ENCODE measurements around the gene NHERF2.

The NHERF2 gene

GRCh38 chr16:2063861-2064260, 37.2 kb downstream of the NHERF2 start:
- DNase-seq = no peak

- DNase-seq = no peak
Observed at GRCh38 chr16:2064368-2064945, 37.8 kb downstream of the NHERF2 start.

- no peak for DNase-seq
Observed at GRCh38 chr16:2066139-2066538, 39.4 kb downstream of the NHERF2 start.

DNA sequence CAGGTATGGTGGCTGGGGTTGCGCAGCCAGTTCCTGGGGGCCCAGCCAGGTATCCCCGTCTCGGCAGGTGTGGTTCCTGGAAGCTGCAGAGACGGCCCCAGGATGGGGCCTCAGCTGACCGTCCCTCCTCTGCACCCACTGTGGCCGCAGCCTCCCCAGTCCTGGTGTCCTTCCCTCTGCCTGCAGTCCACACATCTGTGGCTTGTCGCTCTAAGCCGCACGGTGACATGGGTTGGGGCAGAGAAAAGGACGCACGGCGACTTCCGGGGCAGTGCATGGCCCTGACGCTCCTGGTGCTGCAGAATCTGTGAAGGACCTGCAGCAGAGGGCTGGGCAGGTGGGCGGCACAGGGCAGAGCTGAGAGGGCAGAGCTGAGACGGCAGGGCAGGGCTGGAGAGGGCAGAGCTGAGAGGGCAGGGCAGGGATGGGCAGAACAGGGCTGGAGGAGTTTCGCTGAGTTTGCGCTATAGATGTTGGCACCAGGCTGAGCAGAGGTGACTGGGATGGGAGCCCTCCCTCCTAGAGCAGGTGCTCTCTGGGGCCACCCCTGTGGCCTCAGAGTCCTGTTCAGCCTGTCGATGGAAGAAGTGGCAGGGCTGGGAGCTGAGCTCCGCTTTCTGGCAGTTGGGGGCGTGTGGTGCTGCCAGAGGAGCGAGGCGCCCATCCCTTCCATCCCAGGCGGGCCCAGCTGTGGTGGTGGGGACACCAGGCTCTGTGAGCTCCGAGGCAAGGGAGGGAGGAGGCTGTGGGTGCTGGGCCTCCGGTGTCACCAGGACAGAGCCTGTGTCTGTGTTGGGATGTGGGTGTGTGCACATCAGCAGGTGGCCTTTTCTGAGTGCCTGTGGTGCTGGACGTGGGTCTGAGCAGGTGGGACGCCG, 44.1 kb downstream of the NHERF2 start:
- no peak for DNase-seq

- no peak for DNase-seq
Observed at GRCh38 chr16:2071454-2072202, 44.9 kb downstream of the NHERF2 start.

- DNase-seq = no peak
Observed at GRCh38 chr16:2072926-2073325, 46.2 kb downstream of the NHERF2 start.

DNA sequence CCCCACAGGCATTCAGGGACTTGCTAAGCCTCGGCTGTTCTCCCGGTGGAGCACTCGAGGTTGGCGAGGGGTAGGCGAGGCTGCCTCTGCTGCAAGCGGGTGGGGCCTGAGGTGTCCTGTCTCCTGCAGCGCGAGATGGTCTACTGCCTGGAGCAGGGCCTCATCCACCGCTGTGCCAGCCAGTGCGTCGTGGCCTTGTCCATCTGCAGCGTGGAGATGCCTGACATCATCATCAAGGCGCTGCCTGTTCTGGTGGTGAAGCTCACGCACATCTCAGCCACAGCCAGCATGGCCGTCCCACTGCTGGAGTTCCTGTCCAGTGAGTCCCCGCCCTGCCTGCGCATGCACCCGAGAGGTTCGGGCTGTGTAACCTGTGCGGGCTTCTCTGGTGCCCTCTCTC, 47.4 kb downstream of the NHERF2 start:
- no peak for DNase-seq

- no peak for DNase-seq
Observed at GRCh38 chr16:2075631-2076030, 48.9 kb downstream of the NHERF2 start.

DNA sequence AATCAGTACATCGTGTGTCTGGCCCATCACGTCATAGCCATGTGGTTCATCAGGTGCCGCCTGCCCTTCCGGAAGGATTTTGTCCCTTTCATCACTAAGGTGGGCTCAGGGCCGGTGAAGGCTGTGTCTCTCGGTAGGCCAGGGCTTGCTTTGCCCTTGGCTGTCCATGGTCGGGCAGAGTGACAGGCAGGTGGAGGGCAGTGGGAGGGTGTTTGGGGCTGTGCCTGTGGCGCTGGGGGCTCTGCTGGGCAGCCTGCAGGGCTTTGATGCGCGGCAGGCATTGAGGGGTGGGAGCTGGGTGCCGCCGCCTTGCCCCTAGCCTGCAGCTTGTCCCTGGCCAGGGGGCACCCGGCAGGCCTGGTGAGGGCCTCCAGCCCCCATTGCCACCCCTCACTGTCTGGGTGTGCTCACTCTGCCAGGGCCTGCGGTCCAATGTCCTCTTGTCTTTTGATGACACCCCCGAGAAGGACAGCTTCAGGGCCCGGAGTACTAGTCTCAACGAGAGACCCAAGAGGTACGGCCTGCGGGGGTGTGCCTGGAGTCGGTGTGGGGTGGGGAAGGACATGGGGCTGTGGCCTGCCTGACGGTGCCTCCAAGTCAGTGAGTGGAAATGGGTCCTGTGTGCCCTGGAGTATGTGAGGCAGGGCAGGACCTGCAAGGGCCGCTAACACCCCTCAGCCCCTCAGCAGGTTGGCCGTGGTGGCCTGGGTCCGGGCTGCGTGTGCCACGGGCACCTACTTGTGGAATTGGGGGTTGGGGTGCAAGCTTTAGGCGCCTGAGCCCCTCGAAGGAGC, 49.6 kb downstream of the NHERF2 start:
- DNase-seq = no peak

GRCh38 chr16:2077016-2077415, 50.3 kb downstream of the NHERF2 start:
- no peak for DNase-seq

- no peak for DNase-seq
Observed at GRCh38 chr16:2077696-2078095, 51.0 kb downstream of the NHERF2 start.

- DNase-seq = no peak
Observed at GRCh38 chr16:2078096-2078495, 51.4 kb downstream of the NHERF2 start.

DNA sequence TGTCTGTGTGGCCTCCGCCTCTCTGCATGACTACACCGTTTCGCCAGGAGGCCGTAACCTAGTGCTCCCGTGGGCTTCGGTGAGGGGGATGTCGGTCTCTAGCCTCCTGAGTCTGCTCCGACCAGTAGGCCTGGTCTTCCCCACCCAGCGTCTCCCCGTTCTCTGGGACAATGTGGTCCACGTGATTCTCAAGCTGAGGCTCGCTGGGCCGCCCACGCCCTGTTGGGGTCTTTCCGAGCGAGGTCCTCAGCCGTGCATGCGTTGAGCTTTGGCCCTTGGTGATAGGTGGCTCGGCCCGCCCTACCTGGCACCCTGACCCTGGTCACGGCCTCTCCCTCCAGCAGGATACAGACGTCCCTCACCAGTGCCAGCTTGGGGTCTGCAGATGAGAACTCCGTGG, 52.0 kb downstream of the NHERF2 start:
- no peak for DNase-seq

GRCh38 chr16:2079311-2079800, 52.7 kb downstream of the NHERF2 start:
- DNase-seq = no peak

DNA sequence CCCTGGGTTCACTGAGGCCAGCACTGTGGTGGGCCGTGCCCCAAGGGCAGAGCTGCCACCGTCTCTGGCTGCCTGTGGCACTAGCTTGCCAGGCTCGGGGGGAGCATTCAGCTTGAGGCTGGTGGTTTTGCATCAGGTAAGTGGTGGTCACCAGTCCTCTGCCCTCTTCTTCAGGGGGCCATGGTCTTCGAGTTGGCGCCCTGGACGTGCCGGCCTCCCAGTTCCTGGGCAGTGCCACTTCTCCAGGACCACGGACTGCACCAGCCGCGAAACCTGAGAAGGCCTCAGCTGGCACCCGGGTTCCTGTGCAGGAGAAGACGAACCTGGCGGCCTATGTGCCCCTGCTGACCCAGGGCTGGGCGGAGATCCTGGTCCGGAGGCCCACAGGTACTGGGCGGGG, 53.3 kb downstream of the NHERF2 start:
- DNase-seq = no peak

DNA sequence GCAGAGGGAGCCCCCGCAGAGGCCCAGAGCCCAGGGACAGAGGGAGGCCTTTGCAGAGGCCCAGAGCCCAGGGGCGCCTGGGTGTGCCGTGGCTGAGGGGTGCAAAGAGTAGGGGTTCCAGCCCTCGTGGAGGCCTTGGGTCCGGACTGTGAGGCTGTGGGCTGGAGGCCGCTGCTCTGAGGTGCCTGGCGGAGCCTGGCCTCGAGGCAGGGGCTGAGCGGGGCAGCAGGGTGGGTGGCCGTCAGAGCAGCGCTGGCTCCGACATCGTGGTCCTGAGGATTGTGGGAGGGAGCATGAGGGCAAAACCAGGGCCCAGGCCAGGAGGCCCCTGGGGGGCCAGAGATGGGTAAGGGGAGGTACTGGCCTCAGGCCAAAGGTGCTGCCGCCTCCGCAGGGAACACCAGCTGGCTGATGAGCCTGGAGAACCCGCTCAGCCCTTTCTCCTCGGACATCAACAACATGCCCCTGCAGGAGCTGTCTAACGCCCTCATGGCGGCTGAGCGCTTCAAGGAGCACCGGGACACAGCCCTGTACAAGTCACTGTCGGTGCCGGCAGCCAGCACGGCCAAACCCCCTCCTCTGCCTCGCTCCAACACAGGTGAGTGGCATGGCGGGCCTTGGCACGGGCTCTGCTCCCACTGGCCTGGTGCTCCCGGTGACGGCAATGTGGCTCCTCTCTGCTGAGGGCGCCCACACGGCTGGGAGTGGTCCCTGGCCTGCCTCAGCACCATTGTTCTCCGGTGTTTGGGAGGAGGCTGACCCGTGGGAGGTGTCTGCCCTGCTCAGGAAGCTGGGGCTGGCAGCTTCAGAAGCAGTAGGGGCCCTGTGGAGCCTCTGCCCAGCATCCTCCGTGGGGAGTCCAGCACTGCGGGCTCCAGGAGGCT, 54.7 kb downstream of the NHERF2 start:
- no peak for DNase-seq

GRCh38 chr16:2082171-2082982, 55.7 kb downstream of the NHERF2 start:
- DNase-seq = no peak

DNA sequence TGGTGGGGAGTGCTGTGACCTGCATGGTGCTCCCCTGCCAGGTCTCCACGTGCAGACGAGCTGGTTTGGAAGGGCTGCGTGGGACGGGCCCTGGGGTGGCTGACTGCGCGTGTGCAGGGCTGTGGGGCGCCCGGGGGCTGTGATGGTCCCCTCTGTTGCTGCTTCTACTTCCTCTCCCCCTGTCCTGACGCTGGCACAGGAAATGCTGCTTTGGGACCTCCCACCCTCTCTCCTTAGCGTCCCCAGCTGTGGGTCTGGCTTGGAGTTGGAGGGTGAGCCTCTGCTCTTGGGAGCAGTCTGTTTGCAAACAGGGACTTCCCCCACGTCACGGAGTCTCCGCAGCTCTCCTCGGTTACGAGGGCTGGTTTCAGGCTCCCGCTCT, 56.3 kb downstream of the NHERF2 start:
- DNase-seq = no peak

DNA sequence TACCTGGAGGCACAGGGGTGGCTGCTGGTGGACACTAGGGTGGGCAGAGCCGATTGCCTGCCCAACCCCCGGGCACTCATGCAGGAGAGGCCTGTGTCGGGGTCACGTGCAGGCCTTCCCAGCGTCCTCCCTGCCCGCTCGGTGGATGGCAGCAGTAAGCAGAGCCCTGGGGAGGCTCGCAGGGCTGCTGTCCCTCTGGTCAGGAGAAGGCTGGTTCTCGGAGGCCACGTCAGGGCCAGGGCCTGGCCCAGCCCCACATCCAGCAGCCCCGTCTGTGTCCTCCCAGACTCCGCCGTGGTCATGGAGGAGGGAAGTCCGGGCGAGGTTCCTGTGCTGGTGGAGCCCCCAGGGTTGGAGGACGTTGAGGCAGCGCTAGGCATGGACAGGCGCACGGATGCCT, 56.7 kb downstream of the NHERF2 start:
- DNase-seq = no peak

DNA sequence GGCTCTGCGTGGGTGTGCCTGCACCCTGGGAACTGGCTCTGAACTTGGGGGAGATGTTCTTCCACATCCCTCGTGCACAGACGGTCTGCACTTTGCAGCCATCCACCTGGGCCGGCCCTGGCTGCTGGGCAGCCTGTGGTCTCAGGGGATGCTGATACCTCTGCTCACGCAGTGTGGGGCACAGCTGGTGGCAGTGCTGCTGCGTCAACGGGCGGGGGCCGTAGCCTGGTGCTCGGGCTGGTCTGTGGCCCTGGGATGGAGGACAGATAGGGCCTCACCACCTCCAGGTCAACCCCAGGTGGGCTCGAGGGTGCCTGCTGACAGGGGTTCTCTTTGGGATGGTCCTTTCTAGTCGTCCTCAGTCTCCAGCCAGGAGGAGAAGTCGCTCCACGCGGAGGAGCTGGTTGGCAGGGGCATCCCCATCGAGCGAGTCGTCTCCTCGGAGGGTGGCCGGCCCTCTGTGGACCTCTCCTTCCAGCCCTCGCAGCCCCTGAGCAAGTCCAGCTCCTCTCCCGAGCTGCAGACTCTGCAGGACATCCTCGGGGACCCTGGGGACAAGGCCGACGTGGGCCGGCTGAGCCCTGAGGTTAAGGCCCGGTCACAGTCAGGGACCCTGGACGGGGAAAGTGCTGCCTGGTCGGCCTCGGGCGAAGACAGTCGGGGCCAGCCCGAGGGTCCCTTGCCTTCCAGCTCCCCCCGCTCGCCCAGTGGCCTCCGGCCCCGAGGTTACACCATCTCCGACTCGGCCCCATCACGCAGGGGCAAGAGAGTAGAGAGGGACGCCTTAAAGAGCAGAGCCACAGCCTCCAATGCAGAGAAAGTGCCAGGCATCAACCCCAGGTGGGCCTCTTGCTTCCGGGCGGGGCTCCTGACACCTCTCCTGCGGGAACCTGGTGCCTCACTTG, 57.4 kb downstream of the NHERF2 start:
- no peak for DNase-seq

All from NCI-H446 (cell line).